K562 (cell line): Measurements from ENCODE around the gene ZNF609. TPM values are rescaled to one million over a fixed set of nuclear protein-coding genes. Genes with fewer than 3 reads are reported as not detected.

Experiments
- ATAC-seq: fragments of 200-7000 bp; cut with Tn5 transposase; 3 replicates; pipeline ENCODE4 v1.9.1; 2020; ENCODE audit warnings: moderate library complexity
- BruUV-seq: library from RNA; stranded (reverse); fragments of 400-500 nt; replicated peaks from 2 replicates; lab custom pipeline; 2021; lab: Mats Ljungman, UMichigan
- CTCF ChIA-PET: fragments of 300-600 bp; formaldehyde crosslinking; extraction: SDS; loops from one replicate; lab custom pipeline; 2021; ENCODE audit warnings: low intra/inter-chr PET ratio; lab: Yijun Ruan, JAX
- POLR2A ChIA-PET: fragments of 300-600, 350-650 bp; sonication (Branson Sonifier 250); formaldehyde crosslinking; extraction: SDS; loops from one replicate; lab custom pipeline; 2021; ENCODE audit warnings: antibody characterized with exemption, inconsistent platforms; lab: Yijun Ruan, JAX
- DNase-seq, 4 experiments: peaks; one replicate each; pipeline versions ENCODE4 v3.0.0 to v3.0.0-alpha.2; 2011 to 2018; ENCODE audit warnings: low spot score in 3 of 4, mixed read lengths in 3 of 4; ENCODE audit errors: extremely low read depth in 1 of 4
- FAIRE-seq: peaks from 2 replicates; lab custom pipeline; 2011; peaks lifted over from hg19 to GRCh38; lab: Jason Lieb, UNC
- H2AFZ ChIP-seq: 2 replicates; pipeline ENCODE4 v1.6.0; 2011; ENCODE audit warnings: low read depth, low read length, control low read depth, inconsistent platforms
- H3K27ac ChIP-seq: fragments of 200-600 bp; 3 replicates; pipeline ENCODE4 v1.8.0; 2011; ENCODE audit warnings: low read depth, mild to moderate bottlenecking, control low read depth, inconsistent platforms, low read length, moderate library complexity, mixed read lengths; ENCODE audit errors: extremely low read depth
- H3K27me3 ChIP-seq, 2 experiments: fragments of 300-600 bp in 1 of 2; 2 replicates in 1 of 2; 3 replicates in 1 of 2; pipeline versions ENCODE4 v1.6.0 to v1.8.0; 2011; ENCODE audit warnings: inconsistent platforms in 2 of 2, low read length in 2 of 2, mild to moderate bottlenecking in 1 of 2, mixed read lengths in 1 of 2, moderate library complexity in 1 of 2; ENCODE audit not compliant: control insufficient read depth in 2 of 2, insufficient read depth in 2 of 2
- H3K36me3 ChIP-seq: fragments of 300-600 bp; 3 replicates; pipeline ENCODE4 v1.8.0; 2011; ENCODE audit warnings: mild to moderate bottlenecking, low read length, inconsistent platforms; ENCODE audit not compliant: control insufficient read depth, insufficient read depth
- H3K4me1 ChIP-seq, 2 experiments: fragments of 200-600 bp in 1 of 2; replicated peaks in 1 of 2; 2 replicates in 1 of 2; 3 replicates in 1 of 2; pipeline versions ENCODE4 v1.5.1 to v1.8.0; 2011; ENCODE audit warnings: inconsistent platforms in 2 of 2, low read length in 2 of 2, mild to moderate bottlenecking in 1 of 2, mixed read lengths in 1 of 2, moderate library complexity in 1 of 2; ENCODE audit not compliant: control insufficient read depth in 2 of 2, insufficient read depth in 2 of 2
- H3K4me2 ChIP-seq: 2 replicates; pipeline ENCODE4 v1.6.1; 2011; ENCODE audit warnings: low read length, control low read depth, inconsistent platforms, mixed read lengths; ENCODE audit not compliant: insufficient read depth
- H3K4me3 ChIP-seq: fragments of 200-600 bp; sonication (generic), shearing (Covaris generic); 2 replicates; pipeline ENCODE4 v1.5.1; 2016; ENCODE audit warnings: control low read depth, inconsistent platforms
- H3K79me2 ChIP-seq: fragments of 200-600 bp; 3 replicates; pipeline ENCODE4 v1.8.0; 2011; ENCODE audit warnings: low read length, inconsistent platforms; ENCODE audit not compliant: control insufficient read depth, insufficient read depth
- H3K9ac ChIP-seq, 2 experiments: 2 replicates each; pipeline versions ENCODE4 v1.6.0 to v1.6.1; 2011; ENCODE audit warnings: low read depth in 2 of 2, low read length in 2 of 2, control low read depth in 1 of 2, inconsistent platforms in 1 of 2, mild to moderate bottlenecking in 1 of 2, mixed read lengths in 1 of 2; ENCODE audit not compliant: insufficient read depth in 1 of 2
- H3K9me1 ChIP-seq: one replicate; pipeline ENCODE4 v1.6.0; 2011; ENCODE audit warnings: inconsistent platforms, mild to moderate bottlenecking, low read length, moderate library complexity; ENCODE audit not compliant: control insufficient read depth, insufficient read depth
- H3K9me3 ChIP-seq: replicated peaks from 2 replicates; pipeline ENCODE4 v1.5.1; 2011; ENCODE audit warnings: low read depth, low read length, inconsistent platforms; ENCODE audit not compliant: control insufficient read depth, insufficient read depth
- H4K20me1 ChIP-seq: replicated peaks from 2 replicates; pipeline ENCODE4 v1.6.1; 2011; ENCODE audit warnings: low read length, inconsistent platforms, mixed read lengths; ENCODE audit not compliant: control insufficient read depth, insufficient read depth
- E2F3 ChIP-seq: fragments of 250-450 bp; sonication (Bioruptor Pico); IDR thresholded peaks from 2 replicates; pipeline ENCODE4 v1.4.0; 2020; ENCODE audit warnings: mild to moderate bottlenecking
- FOXJ3 ChIP-seq: sonication (generic); formaldehyde crosslinking; IDR thresholded peaks from 2 replicates; pipeline ENCODE4 v1.4.0; 2020; ENCODE audit warnings: mild to moderate bottlenecking, missing genetic modification reagents
- GMEB1 ChIP-seq: fragments of 250-450 bp; sonication (Bioruptor Pico); IDR thresholded peaks from 2 replicates; pipeline ENCODE4 v1.4.0; 2020; ENCODE audit warnings: mild to moderate bottlenecking
- MEIS2 ChIP-seq: fragments of 450-650 bp; IDR thresholded peaks from 2 replicates; pipeline ENCODE4 v1.6.1; 2014; ENCODE audit warnings: mild to moderate bottlenecking; ENCODE audit not compliant: partially characterized antibody
- NELFE ChIP-seq: IDR thresholded peaks from 2 replicates; pipeline ENCODE4 v1.6.1; 2011; ENCODE audit warnings: mild to moderate bottlenecking; ENCODE audit not compliant: insufficient read depth, insufficient read length
- PBX2 ChIP-seq, 2 experiments: IDR thresholded peaks in 1 of 2; conservative IDR thresholded peaks in 1 of 2; 2 replicates each; pipeline ENCODE4 v1.6.1; 2016; ENCODE audit warnings: low read depth in 2 of 2, mild to moderate bottlenecking in 1 of 2, missing compliant biosample characterization in 1 of 2, missing genetic modification characterization in 1 of 2, moderate library complexity in 1 of 2
- PKNOX1 ChIP-seq: fragments of 450-650 bp; IDR thresholded peaks from 2 replicates; pipeline ENCODE4 v1.6.1; 2016
- USF2 ChIP-seq: sonication (generic); formaldehyde crosslinking; IDR thresholded peaks from 2 replicates; pipeline ENCODE4 v1.5.0; 2020; ENCODE audit warnings: missing genetic modification reagents
- ZNF512 ChIP-seq: IDR thresholded peaks from 2 replicates; pipeline ENCODE4 v1.6.1; 2016; ENCODE audit warnings: missing genetic modification characterization, missing compliant biosample characterization
- ZNF707 ChIP-seq: fragments of 250-450 bp; sonication (Bioruptor Pico); conservative IDR thresholded peaks from 2 replicates; pipeline ENCODE4 v1.8.0; 2022; ENCODE audit warnings: inconsistent platforms, mild to moderate bottlenecking, moderate library complexity
- WGBS: fragments of 100-300 bp; shearing (Covaris generic); methylation state at CpG from one replicate; pipeline ENCODE4 v1.1.6; 2016; ENCODE audit warnings: low coverage, mixed read lengths; ENCODE audit not compliant: insufficient coverage; ENCODE audit errors: missing lambda C conversion rate; 5-methylcytosine and 5-hydroxymethylcytosine counted together
- in situ Hi-C: fragments of 300-500 bp; cut with MboI; formaldehyde crosslinking; loops from 4 replicates; pipeline ENCODE4 v1.15.0; 2018; ENCODE audit warnings: inconsistent platforms, mixed read lengths
- intact Hi-C: fragments of 100-400 bp; cut with micrococcal nuclease; formaldehyde crosslinking; loops from 2 replicates; pipeline ENCODE4 v1.14.2; 2022
- polyA plus RNA-seq, 8 experiments: library from polyadenylated mRNA; depleted of rRNA in 4 of 8; stranded (reverse) in 5 of 8; unstranded in 3 of 8; fragments of >200 nt; fragmentation: Nextera tagmentation in 2 of 8; fragmentation: Illumina TruSeq in 1 of 8; extraction: Ambion mirVana in 2 of 8; extraction: Trizol in 1 of 8; gene quantifications; 2 replicates each; pipeline versions ENCODE4 v1.2.1 to v1.2.3, GENCODE V29; 2011 to 2014; ENCODE audit warnings: inconsistent platforms in 1 of 8, missing spikeins in 1 of 8
- total RNA-seq, 7 experiments: library from RNA; depleted of rRNA in 6 of 7; stranded (reverse); fragments of >200 nt in 6 of 7; fragmentation: Illumina TruSeq in 2 of 7; extraction: Trizol in 2 of 7; gene quantifications; 2 replicates each; pipeline versions ENCODE4 v1.2.1 to v1.2.3, GENCODE V29; 2011 to 2021; ENCODE audit warnings: low replicate concordance in 1 of 7

Gene ZNF609
- total and polyA plus RNA-seq, 9 of the 15 experiments (the other 6 are each of a cell fraction or from before 2014, with no cell fraction given): 3.0 to 38.7 (median 17.8) TPM

GRCh38 chr15:64653757-64654156 is 193.4 kb downstream of the ZNF609 start (continued):
- TF ChIP-seq PBX2 (CRISPR knock-in tag; IDR thresholded peaks at IDR 0.05; ENCODE audit: low read depth) (no peak), PBX2 (tag; conservative IDR thresholded peaks at IDR 0.05; ENCODE audit: low read depth) (peak; percentile 80), E2F3 (CRISPR knock-in tag) (no peak), FOXJ3 (CRISPR knock-in tag) (no peak), NELFE (no peak), MEIS2 (peak; percentile 87), PKNOX1 (peak; percentile 70)
- TF ChIP-seq, all 486 proteins: peak for 6

GRCh38 chr15:64656508-64656907 is 196.1 kb downstream of the ZNF609 start:
- H3K9ac ChIP-seq: no peak overlapping the region
- ATAC-seq (no peak), DNase-seq (no peak), FAIRE-seq (no peak)
- no peak for TF ChIP-seq USF2 (CRISPR knock-in tag)
- TF ChIP-seq ZNF512 (tag): peak; percentile 57; the same call in 1 of the 2 replicates
- TF ChIP-seq GMEB1 (CRISPR knock-in tag): no peak
- no peak for TF ChIP-seq ZNF707 (CRISPR knock-in tag)
- no peaks in the 10 kb centered on the region for H3K27me3 ChIP-seq
- no peaks in the 10 kb centered on the region for H3K9me1 ChIP-seq
- ChIA-PET POLR2A (no interaction called here), CTCF (no interaction called here)
- intact Hi-C loops: loop anchor here (10.0 kb wide), 1 partner anchor 232 kb away; no protein-coding TSS in a partner anchor
- no peak overlapping the region for H3K27ac ChIP-seq
- WGBS: 71% methylated on average over 2 of the region's 2 CpGs
- H3K36me3 ChIP-seq: peaks cover 15% of the 10 kb centered on the region; the same call in 2 of the 3 replicates
- in situ Hi-C loops: loop anchor here (25.0 kb wide), 1 partner anchor 444 kb away; no protein-coding TSS in a partner anchor
- no peaks in the 10 kb centered on the region for H4K20me1 ChIP-seq
- H3K4me1 ChIP-seq: no peaks in the 10 kb centered on the region; a peak in 1 of 5 replicates
- H3K79me2 ChIP-seq: peaks cover 15% of the 10 kb centered on the region
- H3K4me3 ChIP-seq: no peak overlapping the region
- no peaks in the 10 kb centered on the region for H3K9me3 ChIP-seq
- no peak overlapping the region for H2AFZ ChIP-seq
- H3K4me2 ChIP-seq: no peak overlapping the region
- BruUV-seq: no TSS peak
